GM18507 (cell line): ENCODE results near the gene ODC1.
"Not testable (repeated sequence)": the region's sequence is repeated elsewhere in the genome, so short reads cannot be mapped to it uniquely, and the experiment has no call there.

Experiments used
- DNase-seq: peaks from one replicate; pipeline ENCODE4 v3.0.0; 2011; ENCODE audit warnings: low read depth; ENCODE audit not compliant: insufficient read length; ENCODE audit errors: extremely low spot score
- FAIRE-seq: peaks from 2 replicates; lab custom pipeline; 2011; peaks lifted over from hg19 to GRCh38; lab: Jason Lieb, UNC

ODC1 gene

DNA sequence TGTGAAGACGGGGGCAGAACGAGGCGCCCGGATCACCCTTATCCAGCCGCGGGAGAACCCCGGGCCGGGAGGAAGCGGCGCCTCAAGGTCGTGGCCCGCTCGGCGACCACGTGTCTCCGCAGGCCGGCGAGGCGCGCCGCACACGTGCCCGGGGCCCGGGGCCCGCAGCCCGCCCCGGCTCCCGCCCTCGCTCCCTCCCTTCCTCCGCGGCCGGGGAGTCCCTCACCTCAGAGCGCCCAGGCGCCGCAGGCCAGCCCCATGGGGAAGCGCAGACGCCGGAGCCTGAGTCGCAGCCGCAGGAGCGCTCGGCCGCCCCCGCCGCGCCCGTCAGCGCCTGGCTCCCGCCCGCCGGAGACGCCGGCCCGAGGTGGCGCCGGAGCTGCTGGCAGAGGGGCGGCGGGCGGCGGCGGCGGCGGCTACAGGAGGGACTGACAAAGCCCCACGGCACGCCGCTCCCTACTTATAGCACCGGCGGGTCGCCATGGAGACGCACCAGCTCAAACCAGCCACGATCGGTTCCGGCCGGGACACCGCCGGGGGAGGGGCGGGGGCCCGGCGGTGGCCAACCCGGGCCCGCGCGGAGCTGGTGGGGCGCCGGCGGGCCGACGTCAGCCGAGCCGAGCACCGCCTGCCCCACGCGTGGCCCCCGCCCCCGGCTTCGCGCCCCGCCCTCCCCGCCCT lies at the start of gene ODC1:
Gene ODC1 (minus strand): TSS at position 433 of the 681 bp plus-strand sequence. CDS start 3,295 bp downstream, outside the sequence.
- DNase-seq (peak; percentile 93), FAIRE-seq (peak; percentile 38)

DNA sequence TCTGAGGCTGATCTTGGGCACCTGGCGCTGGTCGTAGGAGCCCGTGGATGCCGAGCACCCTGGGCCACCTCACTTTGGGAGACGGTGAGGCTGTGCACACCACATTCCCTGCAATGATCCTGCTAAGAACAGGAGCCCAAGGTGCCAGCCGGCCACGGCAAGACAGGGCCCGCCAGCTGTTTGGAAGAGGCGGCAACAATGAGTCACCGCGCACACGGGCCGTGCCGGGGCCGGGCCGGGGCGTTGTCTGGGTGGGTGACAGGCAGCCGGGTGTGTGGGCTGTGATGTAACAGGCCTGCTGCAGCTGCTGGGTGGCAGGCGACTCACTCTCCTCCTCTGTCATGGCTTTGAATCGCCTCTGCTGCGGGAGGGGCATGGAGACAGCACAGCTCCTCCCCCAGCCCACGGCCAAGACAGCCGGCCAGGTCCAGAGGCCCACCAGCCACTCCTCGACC lies 49.7 kb upstream of the ODC1 start:
- no peak for FAIRE-seq
- no peak for DNase-seq

GRCh38 chr2:10495988-10496313 lies 47.8 kb upstream of the ODC1 start:
- FAIRE-seq: no peak
- no peak for DNase-seq

- no peak for FAIRE-seq
Measured at GRCh38 chr2:10495311-10495987, 47.3 kb upstream of the ODC1 start.

GRCh38 chr2:10494351-10495066 lies 46.4 kb upstream of the ODC1 start:
- FAIRE-seq (no peak), DNase-seq (no peak)

More at GRCh38 chr2:10495311-10495987, 47.3 kb upstream of the ODC1 start:
- DNase-seq: no peak

DNA sequence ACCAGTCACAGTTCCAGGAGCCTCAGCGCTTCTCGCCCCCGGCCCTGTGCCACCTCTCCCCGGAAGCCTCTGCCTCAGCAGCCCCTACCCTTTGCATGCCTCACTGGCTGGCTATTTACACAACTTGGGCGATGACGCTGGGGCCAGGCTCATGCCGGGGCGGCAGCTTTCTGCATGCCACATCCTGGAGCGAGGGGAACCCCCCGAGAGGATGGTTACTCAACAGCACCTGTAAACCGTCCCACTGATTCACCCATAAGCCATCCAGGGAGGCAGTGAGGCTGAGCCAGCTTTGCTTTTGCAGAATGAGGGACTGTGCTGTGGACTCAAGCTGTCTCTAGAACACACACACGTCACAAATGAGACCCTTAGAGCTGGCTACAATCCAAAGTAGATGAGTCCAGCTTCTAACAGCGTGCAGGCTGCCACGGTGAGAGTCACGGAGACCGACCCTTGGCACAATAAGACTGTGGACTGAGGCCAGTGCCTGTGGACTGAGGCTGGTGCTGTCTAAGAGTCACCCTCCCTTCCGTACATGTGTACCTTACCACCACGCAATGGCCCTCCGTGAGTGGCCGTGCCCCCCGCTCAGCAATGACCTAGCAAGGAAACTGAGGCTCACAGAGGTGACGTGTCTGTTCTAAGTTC lies 45.6 kb upstream of the ODC1 start:
- DNase-seq (peak; percentile 65), FAIRE-seq (peak; percentile 56)

GRCh38 chr2:10493075-10493633 lies 45.0 kb upstream of the ODC1 start:
- FAIRE-seq: peak; percentile 12

DNA sequence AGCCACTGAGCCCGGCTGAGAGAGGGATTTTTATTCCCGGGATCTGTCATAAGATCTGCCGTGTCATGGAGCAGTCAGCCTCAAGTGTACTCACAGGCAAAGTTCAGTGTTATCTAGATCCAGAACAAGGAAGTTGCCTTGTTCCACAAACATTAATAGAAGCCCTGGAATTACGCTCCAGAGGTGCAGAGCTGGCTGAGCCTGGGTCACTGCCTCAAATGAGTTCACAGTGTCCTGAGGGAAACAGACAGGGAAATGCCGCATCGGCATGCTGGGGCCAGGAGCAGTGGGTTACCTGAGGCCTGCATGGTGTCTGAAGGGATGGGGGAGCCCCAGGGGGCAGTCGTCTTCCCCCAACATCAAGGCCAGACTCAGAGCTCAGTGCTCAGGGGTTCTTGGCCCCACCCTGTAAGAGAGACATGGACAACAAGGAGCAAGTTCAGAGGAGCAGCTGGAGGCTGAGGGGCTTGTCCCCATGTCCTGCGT lies 42.7 kb upstream of the ODC1 start:
- DNase-seq (no peak), FAIRE-seq (no peak)

More at GRCh38 chr2:10493075-10493633, 45.0 kb upstream of the ODC1 start:
- no peak for DNase-seq

DNA sequence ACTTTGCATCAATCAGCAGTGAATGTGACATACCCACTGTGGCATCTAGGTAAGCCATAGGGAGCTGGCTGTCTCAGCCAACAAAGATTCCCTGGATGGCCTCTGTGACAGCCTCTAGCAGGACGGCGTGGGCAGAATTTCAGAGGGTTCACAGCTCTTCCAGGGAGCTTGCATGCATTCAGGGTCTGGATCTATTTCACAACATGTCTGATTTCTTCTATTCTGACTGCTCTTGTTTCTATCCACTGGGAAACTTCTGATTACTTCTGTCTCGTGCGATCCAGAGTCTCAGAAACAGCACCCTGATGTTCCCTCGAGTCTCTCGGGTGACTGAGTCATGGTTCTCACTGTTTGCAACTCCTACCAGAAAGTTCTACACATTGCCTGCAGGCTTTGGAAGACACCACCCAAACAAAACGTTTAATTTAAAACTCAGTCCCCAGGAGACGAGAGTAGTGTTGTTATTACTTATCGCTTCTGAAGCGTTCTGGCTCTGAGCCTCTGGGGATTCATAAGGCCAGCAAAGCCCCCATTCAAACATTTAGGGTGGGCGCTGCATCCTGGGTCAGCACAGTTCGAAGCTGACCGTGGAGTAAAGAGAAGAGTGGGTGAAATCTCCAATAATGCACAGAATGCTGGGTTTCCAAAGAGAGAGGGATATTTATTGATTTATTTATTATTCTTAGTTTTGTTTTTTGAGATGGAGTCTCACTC lies 41.9 kb upstream of the ODC1 start:
- FAIRE-seq (no peak), DNase-seq (no peak)

- FAIRE-seq, DNase-seq: not testable (repeated sequence)
Measured at GRCh38 chr2:10488142-10488541, 40.0 kb upstream of the ODC1 start.

- FAIRE-seq: not testable (repeated sequence)
Measured at GRCh38 chr2:10487741-10488104, 39.6 kb upstream of the ODC1 start.

DNA sequence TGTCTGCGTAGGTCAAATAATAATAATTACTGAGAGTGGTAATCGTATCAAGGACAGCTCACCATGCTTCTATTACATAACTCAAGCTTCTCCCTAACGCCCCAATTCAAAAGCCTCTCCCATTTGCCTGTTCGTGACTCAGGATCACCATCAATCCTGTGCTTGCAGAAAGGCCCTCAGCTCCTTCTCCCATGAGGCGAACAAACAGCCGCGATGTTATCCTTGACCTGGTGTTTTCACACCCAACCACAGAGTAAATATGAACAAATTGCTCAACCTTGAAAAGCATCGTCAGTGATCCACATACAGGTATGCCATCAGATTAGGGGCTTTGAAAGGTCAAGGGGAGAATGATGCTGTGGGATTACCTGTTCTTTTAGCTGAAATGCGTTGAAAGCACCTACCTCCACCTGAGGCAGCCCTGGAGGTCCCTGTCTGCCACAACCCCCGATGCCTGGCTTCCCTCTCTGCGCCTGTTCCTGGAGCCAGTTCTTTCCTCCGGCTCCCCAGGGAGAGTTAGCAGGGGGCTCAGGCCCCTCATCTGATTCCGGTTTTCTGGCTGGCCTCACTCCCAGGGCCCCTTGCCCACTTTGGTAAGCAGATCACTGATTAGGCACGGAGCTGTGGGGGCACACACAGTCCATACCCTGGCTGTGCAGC lies 39.1 kb upstream of the ODC1 start:
- FAIRE-seq (no peak), DNase-seq (no peak)

More at GRCh38 chr2:10487741-10488104, 39.6 kb upstream of the ODC1 start:
- DNase-seq: not testable (repeated sequence)

DNA sequence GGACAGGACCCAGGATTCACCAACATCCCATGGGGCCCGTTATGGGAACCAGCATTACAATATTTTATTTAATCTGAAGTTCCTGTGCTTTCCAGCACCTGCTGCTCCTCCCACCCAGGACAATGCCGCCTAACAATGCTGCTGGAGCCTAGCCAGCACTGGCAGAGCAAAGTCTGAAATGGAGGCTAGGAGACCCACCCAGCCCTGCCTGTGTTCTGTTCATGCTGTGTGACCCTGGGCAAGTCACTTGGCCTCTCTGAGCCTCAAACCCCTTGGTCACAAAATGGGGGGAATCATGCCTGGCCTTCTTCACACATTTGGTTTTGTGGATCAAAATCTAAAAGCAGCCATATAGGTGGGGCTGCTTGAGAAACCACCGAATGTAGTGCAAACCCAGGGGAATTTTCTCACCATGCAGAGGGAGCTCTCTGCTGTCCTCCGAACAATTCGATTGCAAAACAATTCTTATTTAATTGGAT lies 38.5 kb upstream of the ODC1 start:
- DNase-seq (no peak), FAIRE-seq (no peak)

DNA sequence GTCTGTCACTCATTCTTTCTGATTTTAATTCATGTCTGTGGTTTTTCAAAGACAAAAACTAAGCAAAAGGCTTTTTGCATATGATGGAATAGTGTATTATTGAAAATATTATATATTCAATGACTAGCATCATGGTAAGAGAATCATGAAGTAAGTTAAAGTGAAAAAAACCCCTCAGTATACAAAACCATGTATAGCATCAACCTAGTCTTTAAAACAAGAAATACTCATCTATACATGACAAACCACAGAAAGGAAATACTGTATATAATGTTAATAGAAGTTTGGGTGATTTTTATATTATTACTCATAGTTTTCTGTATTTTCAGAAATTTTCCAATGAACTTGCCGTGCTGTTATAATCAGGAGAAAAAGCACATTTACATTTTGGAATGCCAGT lies 38.0 kb upstream of the ODC1 start:
- no peak for FAIRE-seq

DNA sequence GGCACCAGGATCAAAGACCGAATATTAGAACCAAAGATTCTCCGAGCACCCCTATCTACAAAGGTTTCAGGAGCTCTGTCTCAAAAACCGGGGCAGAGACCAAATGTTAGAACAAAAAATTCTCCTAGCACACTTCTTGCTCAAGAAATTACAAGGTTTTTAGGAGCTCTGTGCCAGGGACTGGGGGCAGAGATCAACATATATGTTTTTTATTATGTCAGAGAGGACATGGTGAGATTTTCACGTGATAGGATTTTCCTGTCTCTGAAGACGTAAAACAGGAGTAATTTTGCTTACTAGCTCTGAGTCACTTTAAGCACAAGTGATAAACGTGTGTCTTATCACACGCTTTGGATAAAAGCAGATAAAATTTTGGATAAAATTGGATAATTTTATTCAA lies 34.8 kb upstream of the ODC1 start:
- FAIRE-seq (no peak), DNase-seq (no peak)

More for the DNA sequence above, 38.0 kb upstream of the ODC1 start:
- no peak for DNase-seq

GRCh38 chr2:10482460-10482859 lies 34.3 kb upstream of the ODC1 start:
- no peak for FAIRE-seq
- DNase-seq: no peak

GRCh38 chr2:10481666-10482157 lies 33.6 kb upstream of the ODC1 start:
- DNase-seq (no peak), FAIRE-seq (no peak)

DNA sequence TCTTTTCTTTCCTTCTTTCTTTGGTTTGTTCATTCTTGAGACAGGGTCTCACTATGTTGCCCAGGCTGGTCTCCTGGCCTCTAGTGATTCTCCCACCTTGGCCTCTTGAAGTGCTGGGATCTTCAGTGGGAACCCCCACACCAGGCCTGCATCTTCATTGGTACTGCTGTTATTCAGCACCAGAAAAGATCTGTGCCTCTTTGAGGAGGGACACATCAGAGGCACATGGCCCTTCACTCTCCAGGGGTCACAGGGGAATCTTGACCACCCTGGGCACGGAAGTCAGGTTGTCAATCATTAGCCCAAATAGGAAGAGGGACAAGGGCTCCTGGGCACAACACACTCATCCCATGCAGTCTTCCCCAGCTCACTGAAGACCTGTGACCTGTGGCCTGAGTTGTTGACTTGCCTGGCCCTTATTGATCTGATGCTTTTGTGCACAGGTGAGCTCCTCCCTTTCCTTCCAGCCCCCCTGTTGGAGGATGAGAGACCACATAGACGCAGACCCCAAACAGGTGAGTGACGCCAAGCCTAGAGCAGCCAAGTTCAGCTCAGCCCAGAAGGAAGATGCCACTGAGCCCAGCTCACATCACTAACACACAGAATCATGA lies 33.0 kb upstream of the ODC1 start:
- FAIRE-seq (peak; percentile 31), DNase-seq (no peak)
